T1000 (cell line): ENCODE measurements around the gene COPG2.

Experiments used
- DNase-seq: peaks from one replicate; lab custom pipeline; 2025; ENCODE audit warnings: mixed read lengths; lab: John Stamatoyannopoulos, UW

Gene COPG2

DNA sequence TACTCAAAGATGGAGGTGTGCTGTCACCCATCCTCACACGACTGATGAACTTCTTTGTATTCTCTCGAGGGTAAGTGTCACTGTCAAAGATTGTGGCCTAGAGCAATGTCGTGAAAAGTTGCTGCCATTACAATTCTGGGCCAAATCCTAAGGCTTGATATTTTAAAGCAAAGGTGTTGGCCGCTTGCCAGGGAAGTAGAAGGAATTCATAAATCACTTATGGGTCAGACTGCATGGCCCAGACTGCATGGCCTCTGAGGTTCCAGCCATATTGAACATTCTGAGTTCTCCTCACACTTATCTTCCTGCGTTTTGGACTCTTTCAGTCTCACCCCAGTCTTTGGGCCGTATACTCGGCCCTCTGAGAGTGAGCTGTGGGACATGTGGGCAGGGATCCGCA lies 168.1 kb downstream of the COPG2 start:
- DNase-seq, result no peak

DNA sequence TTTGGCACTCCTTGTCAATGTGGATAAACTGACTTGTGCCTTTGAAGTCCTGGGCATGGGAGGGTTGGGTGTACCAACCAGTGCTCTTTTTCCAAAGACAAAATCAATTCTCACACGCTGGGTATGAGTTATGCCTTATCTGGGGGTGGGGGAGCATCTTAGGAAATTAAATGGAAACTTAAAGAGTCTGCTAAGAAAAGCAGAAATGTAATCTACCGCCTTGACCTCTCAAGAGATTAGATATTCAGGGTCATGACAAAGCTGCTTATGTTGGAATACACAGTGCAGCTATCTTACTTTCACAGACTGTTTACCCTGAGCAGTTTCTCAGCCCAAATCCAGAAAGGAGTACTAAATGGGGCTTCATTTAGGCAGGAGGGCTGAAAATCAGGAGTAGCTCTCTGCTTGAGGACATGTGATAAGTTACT lies 174.1 kb downstream of the COPG2 start:
- DNase-seq, result no peak

DNA sequence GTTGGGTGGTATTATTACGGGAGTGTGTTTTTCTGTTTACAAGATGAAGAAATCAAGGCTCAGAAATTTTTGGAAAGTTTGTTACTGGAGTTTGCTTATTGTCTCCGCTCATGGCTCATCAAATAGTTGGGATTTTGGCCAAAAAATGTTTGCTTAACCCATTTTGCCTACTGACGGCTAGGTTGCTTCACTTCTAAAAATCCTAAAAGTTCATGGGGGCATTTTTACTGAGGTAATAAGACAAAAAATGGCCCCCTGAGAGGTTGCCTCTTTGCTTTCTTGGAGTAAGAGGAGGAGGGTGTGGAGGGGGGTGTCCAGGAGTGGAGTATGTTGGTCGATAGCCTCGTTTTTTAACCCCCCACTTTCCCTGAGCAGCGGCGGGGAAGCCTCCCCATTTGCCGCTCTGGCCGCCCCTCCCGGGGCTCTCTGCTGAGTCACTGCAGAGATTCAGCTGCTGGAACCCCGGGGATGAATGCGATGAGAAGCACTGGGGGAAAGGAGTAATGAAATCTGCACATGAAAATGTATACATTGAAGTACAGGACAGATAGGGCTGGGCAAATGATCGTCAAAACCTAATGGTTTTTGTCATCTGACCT lies 175.2 kb downstream of the COPG2 start:
- DNase-seq, result no peak

DNA sequence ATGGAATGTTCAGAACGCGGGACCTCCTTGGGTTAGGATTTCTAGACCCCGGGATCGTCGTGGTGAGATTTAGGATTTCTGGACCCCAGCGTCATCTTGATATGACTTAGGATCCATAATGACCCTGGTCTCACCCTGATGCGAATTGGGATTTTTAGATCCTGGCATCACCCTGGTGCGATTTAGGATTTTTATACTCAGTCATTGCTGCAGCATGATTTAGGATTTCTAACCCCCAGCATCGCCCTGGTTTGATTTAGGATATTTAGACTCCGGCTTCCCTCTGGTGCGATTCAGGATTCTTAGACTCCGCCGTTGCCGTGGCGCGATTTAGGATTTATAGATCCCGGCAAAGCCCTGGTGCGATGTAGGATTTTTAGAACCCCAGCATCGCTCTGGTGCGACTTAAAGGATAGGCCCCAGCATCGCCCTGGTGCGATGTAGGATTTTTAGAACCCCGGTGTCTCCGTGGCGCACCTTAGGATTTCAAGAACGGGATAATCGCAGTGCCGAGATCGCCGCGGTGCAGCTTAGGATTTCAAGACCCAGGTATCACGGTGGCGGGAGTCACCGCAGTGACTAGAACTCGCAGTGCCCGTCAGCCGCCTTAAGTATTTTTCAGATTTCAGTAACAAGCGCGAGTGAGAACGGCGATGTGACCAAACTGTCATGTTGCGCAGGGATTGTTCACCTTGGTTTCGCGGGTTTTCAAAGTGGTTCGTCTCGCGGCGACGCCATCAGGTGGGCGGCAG lies 175.8 kb downstream of the COPG2 start:
- DNase-seq, result no peak

DNA sequence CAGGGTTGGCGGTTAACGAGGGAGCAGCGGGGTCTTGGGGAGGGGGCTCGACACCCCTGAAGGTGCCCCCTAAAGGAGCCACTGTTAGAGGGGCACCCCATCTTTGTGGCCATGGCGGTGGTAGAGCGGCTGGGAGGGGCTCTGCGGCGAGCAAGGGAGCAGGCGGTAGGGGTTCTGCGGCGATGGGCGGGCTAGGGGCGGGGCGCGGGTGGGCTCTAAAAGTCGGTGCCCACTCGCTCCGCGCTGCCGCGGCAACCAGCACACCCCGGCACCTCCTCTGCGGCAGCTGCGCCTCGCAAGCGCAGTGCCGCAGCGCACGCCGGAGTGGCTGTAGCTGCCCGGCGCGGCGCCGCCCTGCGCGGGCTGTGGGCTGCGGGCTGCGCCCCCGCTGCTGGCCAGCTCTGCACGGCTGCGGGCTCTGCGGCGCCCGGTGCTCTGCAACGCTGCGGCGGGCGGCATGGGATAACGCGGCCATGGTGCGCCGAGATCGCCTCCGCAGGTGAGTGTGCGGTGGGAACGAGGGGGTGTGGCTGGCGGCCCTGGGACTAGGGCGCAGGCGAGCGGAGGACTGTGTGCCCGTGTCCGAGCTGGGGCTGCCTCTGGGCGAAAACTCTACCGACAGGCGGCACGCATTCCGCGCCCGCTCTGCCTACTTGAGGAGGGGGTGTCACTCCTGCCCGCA lies 176.6 kb downstream of the COPG2 start, which contains the start of gene MEST:
TSS of gene MEST (plus strand) at position 245 of the 682 bp plus-strand sequence. CDS start at position 474, 229 bp downstream.
- DNase-seq, result no peak

DNA sequence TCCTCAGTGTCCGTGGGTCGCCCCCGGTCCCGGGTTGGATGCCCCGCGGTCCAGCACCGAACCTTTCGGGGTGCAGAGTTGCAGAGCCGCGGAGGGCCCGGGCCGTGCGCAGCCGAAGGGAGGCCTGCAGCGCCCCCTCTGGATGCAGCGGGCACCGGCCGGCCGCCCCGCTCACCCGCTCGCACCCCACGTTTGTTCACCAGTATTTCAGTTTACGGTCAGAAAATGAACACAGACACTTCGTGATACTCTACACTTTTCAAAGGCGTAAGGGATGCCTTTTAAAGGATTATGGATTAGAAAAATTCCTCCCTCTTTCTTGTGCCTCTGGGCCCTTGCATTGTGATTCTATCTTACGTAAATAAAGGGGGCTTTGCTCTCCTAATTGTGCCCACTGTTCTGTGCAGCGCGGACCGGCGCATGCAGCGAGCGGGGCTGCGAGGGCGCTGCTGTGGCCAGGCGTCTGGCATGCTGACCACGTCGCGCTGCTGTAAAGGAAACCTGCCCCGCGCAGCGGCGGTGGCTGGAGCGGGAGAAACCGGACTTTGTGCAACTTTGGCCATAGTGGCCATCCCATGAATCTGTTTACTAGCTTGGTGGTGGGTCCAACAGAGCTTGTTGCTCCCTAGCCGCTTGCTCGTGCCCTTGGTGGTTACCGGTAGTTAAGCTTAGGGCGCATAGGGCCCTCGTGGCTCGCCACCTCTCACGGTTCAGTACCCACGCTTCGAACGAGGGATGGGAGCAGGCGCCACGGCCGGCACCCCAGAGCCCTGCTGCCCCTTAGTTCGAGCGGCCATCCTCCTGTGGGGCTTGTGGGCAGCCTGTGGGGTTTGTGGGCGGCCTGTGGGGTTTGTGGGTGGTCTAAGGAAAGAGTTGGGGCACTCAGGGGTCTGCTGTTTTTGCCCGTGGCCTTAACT lies 177.4 kb downstream of the COPG2 start:
- no peak for DNase-seq

DNA sequence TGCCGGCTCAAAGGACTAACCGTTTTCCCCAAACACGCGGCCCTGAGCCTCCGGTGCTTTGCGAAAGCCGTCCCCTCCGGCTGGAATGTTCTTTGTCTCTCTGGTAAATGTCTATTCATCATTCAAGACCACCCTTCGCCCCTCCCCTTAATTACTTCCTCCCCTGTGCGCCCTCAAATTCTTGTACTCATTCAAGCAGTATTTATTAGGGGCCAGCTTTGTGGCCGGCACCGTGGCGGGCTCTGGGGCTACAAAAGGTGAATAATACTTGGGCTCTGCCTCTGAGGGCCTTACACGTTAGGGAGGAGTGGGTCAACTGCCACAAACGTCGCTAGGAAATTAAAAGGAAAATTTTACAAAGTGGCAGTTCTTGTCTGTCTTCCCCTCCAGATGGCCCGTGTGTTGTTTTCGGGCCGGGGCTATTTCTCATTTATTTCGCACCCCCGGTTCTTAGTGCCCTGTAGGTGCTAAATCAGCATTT lies 178.2 kb downstream of the COPG2 start:
- DNase-seq, result no peak

DNA sequence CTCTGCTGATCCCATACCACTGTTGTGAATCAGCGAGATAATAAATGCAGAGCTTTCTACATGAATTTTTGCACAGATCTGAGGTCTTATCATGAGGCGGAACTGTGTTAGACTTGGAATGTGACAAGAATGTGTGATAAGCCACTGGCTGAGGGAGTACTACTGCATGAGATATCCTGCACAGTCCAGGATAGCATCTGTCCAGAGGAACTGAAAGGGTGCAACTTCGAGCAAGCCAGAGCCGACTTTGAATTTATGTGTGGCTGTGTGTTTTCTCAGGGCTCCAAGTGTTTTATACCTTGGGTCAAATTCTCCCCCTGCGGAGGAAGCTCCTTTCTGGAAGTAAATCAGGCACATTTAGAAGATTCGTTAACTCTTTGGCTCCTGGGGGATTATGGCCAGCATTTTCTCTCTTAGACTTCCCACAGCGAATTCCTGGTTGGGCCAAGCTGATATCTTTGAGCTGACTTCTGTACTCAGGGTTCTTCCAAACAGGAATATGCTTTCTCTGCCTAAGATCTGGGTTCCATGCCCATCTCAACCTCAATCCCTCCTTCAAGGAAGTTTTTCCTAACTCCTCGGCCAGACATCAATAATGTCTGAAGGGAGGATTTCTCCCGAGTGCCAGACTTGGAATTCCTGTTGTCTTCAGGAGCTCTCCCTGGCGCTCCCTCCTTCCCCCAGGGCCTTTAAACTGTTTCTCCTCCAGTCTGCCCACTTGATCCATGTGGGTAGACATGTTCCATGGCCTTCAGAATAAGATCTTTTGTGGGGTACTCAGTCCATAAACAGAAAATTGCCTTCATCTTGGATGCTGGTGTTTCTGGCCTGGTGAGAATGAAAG lies 179.2 kb downstream of the COPG2 start:
- no peak for DNase-seq

DNA sequence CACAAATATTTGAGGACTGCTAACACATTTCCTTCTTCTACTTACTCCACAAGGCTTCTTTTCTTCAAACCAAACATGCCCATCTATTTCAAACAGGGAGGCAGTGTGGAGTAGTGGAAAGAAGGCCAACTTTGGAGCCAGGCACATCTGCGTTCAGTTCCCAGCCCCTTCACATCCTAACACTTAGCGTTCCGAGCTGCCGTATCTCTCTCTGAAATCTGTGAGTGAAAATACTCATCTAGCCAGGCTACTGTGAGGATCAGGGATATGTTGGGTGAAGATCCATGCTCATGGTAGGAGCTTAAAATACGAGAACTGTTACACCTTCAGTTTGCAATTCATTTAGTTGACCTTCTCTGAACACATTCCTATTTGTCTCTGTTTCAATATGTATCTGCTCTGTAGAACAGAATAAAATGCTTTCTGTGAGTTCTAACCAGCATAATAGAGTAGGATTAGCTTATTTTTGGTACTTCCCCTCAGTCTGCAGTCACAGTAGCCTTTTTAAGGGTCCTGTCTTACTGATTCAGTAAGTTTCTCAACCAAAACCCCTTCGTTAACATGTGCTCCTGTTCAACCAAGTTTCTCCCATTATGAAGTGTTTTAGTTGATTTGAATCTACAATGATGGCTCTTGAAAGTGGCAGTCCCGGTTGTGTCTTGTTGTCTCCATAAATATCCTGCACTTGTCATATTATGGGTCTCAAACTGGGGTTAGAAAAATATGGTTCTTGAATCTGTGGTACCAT lies 180.0 kb downstream of the COPG2 start:
- DNase-seq, result no peak

DNA sequence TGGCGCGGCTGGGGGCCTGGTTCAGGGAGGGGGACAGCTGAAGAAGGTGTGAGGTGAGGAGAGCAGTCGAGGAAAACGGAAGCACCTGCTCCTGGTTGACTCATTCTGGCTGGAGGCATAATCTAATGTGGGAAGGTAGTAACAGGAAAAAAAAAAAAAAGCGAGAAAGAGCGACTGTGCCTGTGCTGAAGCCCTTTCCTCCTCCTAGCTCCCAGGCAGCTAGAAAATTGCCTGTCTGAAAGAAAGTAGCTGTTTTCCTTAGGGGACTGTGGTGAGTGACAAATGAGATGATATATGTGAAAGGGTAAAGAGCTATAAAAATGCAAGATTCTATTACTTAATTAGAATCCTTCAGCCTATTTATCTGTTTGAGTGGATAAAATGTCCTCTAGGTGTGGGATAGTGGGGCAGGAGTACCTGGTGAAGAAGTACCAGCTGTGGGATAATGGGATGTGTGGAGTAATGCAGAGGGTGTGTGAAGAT lies 181.6 kb downstream of the COPG2 start:
- no peak for DNase-seq

DNA sequence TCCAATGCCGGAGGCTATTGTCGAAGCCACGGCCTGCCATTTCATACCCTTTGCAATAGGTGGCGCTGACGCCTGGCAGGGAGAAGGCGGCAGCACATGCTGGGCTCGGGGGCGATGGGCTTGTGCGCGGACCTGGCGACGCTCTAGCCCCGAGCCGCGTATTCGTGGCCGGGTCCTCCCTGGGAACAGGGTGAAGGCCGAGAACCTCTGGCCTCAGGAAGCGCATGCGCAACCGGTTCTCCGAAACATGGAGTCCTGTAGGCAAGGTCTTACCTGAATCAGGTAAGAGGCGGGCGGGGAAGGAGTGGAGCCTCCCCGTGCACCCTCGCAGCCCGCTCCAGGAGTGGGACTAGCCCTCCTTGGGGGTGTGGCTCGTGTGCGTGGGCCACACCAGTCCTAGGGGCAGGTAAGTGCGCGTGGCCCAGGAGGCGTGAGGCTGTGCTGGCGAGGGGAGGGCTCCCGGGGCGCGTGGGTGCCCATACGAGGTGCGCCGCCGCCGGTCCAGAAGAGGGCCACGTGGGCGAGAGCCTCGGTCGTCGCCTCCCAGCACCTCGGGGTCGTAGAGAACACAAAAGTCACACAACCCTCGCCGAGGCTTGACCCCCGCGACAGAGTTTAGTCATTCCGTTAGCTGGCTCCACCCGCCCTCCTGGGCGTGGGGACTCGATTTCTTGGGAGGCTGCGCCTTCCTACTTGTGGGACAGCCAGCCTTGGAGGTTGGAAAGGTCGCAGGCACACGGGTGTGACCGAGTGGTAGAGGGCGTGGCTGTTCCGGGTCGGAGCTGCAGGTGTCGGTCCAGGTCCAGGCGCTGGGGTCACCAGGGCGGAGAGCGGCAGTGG lies 182.2 kb downstream of the COPG2 start:
- no peak for DNase-seq

DNA sequence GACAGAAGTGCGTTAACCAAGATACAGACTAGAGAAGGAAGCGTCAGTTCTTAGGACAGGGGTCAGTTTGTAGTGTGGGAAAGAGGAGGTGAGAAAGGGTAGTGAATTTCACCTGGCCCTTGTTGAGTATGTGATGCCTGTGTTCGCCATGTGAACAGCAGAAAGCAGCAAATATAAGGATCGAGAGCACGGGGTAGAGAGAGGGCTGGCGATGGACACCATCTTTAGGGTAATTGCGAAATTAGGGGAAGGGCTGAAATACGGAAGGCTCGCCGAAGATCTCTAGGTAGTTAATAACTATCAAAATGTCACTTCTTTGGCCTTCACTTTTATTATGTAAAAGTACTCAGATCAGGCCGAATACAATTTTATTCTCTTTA lies 182.8 kb downstream of the COPG2 start:
- DNase-seq, result no peak

DNA sequence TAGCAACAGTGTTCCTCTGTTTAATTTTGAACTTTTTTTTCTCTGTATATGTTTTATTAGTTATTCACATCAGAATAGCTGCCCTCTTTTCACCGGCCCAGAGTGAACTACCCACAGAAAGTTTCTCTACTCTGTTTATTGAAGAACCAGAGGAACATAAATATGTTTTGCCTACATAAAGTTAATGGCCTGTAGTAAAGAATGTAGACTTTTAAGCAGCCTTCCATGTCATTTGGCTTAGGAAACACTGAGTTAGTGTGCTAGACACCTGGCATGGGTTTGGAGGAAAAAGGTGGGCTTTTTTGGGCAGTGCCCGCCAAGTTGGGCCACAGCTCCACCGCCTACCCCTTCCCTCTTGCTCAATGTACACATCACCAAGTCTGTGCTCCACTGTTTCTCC lies 185.5 kb downstream of the COPG2 start:
- no peak for DNase-seq

DNA sequence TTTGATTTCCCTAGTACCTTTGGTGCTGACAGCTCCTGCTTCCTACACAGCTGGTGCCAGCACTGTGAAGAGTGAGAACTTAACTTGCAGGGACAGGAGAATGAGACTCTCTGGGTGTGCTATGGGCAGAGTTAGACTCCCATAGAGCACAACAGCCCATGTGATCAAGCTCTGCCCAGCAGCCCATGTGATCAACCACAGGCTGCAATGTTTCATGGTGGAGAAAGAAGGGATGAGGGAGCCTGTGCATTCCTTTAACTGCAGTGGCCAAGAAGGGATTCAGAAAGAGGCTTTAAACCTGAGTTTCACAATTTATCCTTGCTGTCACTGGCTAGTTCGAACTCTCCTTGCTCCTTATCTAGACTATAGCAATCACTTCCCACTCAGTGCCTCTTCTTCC lies 186.7 kb downstream of the COPG2 start:
- DNase-seq, result no peak

DNA sequence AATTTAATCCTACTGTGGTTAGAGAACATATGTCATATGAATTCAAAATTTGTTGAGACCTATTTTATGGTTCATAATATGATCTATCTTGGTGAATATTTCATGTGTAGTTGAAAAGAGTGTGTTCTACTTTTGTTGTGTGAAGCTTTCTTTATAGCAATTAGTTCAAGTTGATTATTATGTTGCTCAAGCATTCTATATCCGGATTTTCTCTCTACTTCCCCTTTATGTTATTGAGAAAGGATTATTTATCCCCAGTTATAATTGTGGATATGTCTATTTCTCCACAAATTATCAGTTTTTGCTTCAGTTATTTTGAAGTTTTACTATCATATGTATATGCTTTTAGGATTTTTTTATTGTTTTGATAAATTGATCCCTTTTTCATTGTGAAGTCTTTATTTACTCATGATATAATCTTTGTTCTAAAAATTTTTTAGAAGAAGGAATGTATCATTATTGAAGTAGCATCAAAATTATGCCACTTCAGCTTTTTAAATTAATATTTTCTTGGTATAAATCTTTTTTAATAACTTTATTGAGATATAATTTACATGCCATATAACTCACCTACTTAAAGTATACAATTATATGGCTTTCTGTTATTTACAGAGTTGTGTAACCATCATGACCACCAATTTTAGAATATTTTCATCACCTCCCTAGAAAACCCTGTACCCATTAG lies 188.7 kb downstream of the COPG2 start:
- DNase-seq, result no peak

DNA sequence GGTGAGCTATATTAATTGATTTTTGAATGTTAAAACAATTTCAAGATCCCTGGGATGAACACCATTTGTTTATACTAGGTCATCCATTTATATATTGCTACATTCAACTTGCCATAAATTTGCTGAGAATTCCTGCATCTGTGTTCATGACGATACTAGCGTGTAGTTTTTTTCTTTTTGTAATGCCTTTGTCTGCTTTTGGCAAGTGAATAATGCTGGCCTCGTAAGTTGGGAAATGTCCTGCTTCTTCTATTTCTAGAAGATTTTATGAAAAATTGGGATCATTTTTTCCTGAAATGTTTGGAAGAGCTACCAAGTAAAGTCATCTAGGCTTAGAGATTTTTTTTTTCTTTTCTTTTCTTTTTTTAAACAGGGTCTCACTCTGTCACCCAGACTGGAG lies 189.6 kb downstream of the COPG2 start:
- DNase-seq, result no peak

DNA sequence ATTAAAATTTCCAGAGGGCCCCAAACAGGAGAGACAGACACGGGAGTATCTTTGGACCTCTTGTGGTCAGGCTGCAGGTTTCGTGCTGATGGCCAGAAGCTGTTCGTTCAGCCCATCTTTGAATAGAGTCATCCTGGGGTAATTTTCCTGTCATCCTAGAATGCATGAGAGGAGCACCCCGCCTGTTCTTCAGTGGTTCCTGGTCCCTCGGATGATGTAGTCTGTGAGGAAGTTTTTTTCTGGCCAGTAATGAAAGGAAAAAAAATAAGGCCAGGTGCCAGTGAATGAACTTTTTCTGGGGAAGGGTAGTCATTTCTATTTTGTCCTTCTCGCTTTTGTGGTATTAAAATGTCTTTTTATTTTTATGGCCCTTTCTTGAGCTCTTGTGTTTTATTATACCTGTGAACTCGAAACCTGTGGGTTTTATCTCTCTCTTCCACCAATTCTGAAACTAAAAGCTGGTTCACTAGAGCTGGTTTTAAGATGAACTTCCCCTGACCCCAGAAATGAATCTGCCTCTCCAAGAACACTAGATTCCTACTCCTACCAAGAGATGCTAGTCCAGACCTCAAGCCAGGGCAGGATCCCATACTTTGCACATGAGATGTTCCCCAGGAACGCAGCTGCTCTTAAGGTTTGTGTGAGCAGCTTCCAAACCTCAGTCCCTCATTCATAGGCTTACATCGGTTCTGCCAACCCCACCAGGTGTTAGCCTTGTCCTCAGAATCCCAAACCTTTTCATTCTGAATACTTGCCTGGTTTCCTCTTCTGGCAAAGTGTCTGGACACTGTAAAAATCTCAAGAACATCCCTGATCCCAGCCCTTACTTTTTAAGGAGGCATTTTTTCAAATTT lies 192.0 kb downstream of the COPG2 start:
- DNase-seq, result no peak

DNA sequence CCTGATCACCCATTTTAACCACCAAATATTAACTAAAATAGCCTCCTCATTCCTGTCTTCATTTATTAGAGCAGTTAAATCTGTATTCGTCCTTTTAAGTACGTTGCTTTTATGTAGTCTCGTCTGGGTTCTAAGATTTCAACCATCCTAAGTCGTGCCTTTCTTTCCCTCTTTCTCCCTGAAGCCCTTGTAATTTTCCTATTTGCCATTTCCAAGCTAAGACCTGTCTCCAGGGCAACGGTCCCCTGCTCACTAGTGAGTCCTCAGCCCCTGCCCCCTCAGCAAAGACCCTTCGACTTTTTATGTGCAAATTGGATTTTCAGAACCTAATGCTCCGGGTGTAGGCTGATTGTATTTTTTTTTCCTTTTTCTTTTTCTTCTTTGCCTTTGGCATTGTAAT lies 192.8 kb downstream of the COPG2 start:
- no peak for DNase-seq
